Esophagus mucosa (tissue), 1 donor: Measurements from ENCODE around the gene DAGLB. TPM values are rescaled to one million over a fixed set of nuclear protein-coding genes. Genes with fewer than 3 reads are reported as not detected.
A peak's percentile ranks its signal among the peaks of the same experiment; 100 is the strongest.
"Not testable (repeated sequence)": the region's sequence is repeated elsewhere in the genome, so short reads cannot be mapped to it uniquely, and the experiment has no call there.

Source experiments
- ATAC-seq: fragments of 200-7000 bp; cut with Tn5 transposase; one replicate; pipeline ENCODE4 v1.9.1; 2020
- total RNA-seq: library from RNA; stranded (reverse); gene quantifications from one replicate; pipeline ENCODE4 v1.2.4, GENCODE V29; 2023
- donor health status: DM: yes; HTN: yes; CAD: no.

The DAGLB gene
- total RNA-seq, 1 donor from 2014 or later, result 11.2 TPM

- not testable (repeated sequence) for ATAC-seq
Observed at GRCh38 chr7:6397759-6398495, 49.8 kb downstream of the DAGLB start.

- ATAC-seq, result peak; percentile 38
Observed at GRCh38 chr7:6395898-6396595, 51.7 kb downstream of the DAGLB start.

- no peak for ATAC-seq
Observed at GRCh38 chr7:6394114-6394513, 53.6 kb downstream of the DAGLB start.

GRCh38 chr7:6393667-6394056 lies 54.1 kb downstream of the DAGLB start:
- ATAC-seq, result no peak

GRCh38 chr7:6392712-6393666 lies 54.8 kb downstream of the DAGLB start:
- ATAC-seq, result peak; percentile 93

GRCh38 chr7:6389728-6390127 lies 58.0 kb downstream of the DAGLB start:
- ATAC-seq, result no peak

- peak; percentile 10 for ATAC-seq
Observed at GRCh38 chr7:6387734-6388294, 59.9 kb downstream of the DAGLB start.

- no peak for ATAC-seq
Observed at GRCh38 chr7:6386779-6387178, 61.0 kb downstream of the DAGLB start.

- ATAC-seq, result peak; percentile 60
Observed at GRCh38 chr7:6385909-6386560, 61.7 kb downstream of the DAGLB start.

- peak; percentile 89 for ATAC-seq
Observed at GRCh38 chr7:6385110-6385781, 62.5 kb downstream of the DAGLB start.

- ATAC-seq, result peak; percentile 29
Observed at GRCh38 chr7:6384327-6384726, 63.4 kb downstream of the DAGLB start.

GRCh38 chr7:6382817-6383216 lies 64.9 kb downstream of the DAGLB start:
- ATAC-seq, result no peak

GRCh38 chr7:6381846-6382245 lies 65.9 kb downstream of the DAGLB start:
- not testable (repeated sequence) for ATAC-seq

GRCh38 chr7:6380310-6381095 lies 67.3 kb downstream of the DAGLB start:
- no peak for ATAC-seq

GRCh38 chr7:6379886-6380285 lies 67.9 kb downstream of the DAGLB start:
- ATAC-seq, result no peak

GRCh38 chr7:6378556-6378955 lies 69.2 kb downstream of the DAGLB start:
- not testable (repeated sequence) for ATAC-seq

- ATAC-seq, result no peak
Observed at GRCh38 chr7:6376820-6377219, 70.9 kb downstream of the DAGLB start.

- no peak for ATAC-seq
Observed at GRCh38 chr7:6375348-6376101, 72.2 kb downstream of the DAGLB start.

- peak; percentile 53 for ATAC-seq
Observed at GRCh38 chr7:6367701-6368211, 80.0 kb downstream of the DAGLB start.

GRCh38 chr7:6365451-6365850 lies 82.3 kb downstream of the DAGLB start:
- ATAC-seq, result no peak
